Ishikawa (cell line): ENCODE measurements around the gene C11orf68.

Experiments used
- CEBPB ChIP-seq: IDR thresholded peaks from 2 replicates; pipeline ENCODE4 v1.6.1; 2012
- CREB1 ChIP-seq: IDR thresholded peaks from 2 replicates; pipeline ENCODE4 v1.6.1; 2012; ENCODE audit warnings: low read depth
- EGR1 ChIP-seq: IDR thresholded peaks from 2 replicates; pipeline ENCODE4 v1.6.1; 2012
- EP300 ChIP-seq: IDR thresholded peaks from 2 replicates; pipeline ENCODE4 v1.6.1; 2012; ENCODE audit warnings: borderline replicate concordance
- FOXM1 ChIP-seq: IDR thresholded peaks from 2 replicates; pipeline ENCODE4 v1.6.1; 2012; ENCODE audit warnings: low read depth, borderline replicate concordance
- MAX ChIP-seq: IDR thresholded peaks from 2 replicates; pipeline ENCODE4 v1.6.1; 2012
- NFIC ChIP-seq: IDR thresholded peaks from 2 replicates; pipeline ENCODE4 v1.6.1; 2012
- RAD21 ChIP-seq: IDR thresholded peaks from 2 replicates; pipeline ENCODE4 v1.6.1; 2012; ENCODE audit warnings: low read depth
- REST ChIP-seq: IDR thresholded peaks from 2 replicates; pipeline ENCODE4 v1.6.1; 2012; ENCODE audit warnings: low read depth, mild to moderate bottlenecking
- TAF1 ChIP-seq: IDR thresholded peaks from 2 replicates; pipeline ENCODE4 v1.6.1; 2012; ENCODE audit warnings: low read depth, mild to moderate bottlenecking
- TCF12 ChIP-seq: IDR thresholded peaks from 2 replicates; pipeline ENCODE4 v1.6.1; 2012; ENCODE audit warnings: low read depth
- TEAD4 ChIP-seq: IDR thresholded peaks from 2 replicates; pipeline ENCODE4 v1.6.1; 2012
- USF1 ChIP-seq: IDR thresholded peaks from 2 replicates; pipeline ENCODE4 v1.6.1; 2012
- YY1 ChIP-seq: IDR thresholded peaks from 2 replicates; pipeline ENCODE4 v1.6.1; 2012; ENCODE audit warnings: low read depth
- ZBTB7A ChIP-seq: IDR thresholded peaks from 2 replicates; pipeline ENCODE4 v1.6.1; 2012; ENCODE audit warnings: low read depth

Gene C11orf68

GRCh38 chr11:65911682-65912568, 6.9 kb downstream of the C11orf68 start:
- TF ChIP-seq EGR1 = no peak
- peak; percentile 53; the same call in 1 of the 2 replicates for TF ChIP-seq MAX
- TF ChIP-seq TCF12 = no peak
- 0 out of 2 replicates have a peak, but pooled peaks have one; percentile 37 for TF ChIP-seq REST
- no peak for TF ChIP-seq TEAD4
- no peak for TF ChIP-seq FOXM1
- TF ChIP-seq EP300 = no peak
- TF ChIP-seq TAF1 = no peak
- no peak for TF ChIP-seq YY1
- 0 out of 2 replicates have a peak, but pooled peaks have one; percentile 15 for TF ChIP-seq NFIC
- no peak for TF ChIP-seq USF1
- TF ChIP-seq ZBTB7A = no peak
- TF ChIP-seq CEBPB = no peak
- no peak for TF ChIP-seq CREB1
- peak; percentile 62 for TF ChIP-seq RAD21

- TF ChIP-seq EP300 (no peak), TEAD4 (no peak), MAX (no peak), NFIC (no peak), CEBPB (no peak), TAF1 (no peak), ZBTB7A (no peak), EGR1 (no peak), YY1 (no peak), RAD21 (no peak)
Measured at GRCh38 chr11:65907878-65908277, 11.0 kb downstream of the C11orf68 start.

GRCh38 chr11:65906602-65907001, 12.3 kb downstream of the C11orf68 start:
- TF ChIP-seq TCF12 (no peak), USF1 (no peak), RAD21 (no peak), REST (no peak), EGR1 (no peak), TEAD4 (no peak), NFIC (no peak)

- TF ChIP-seq CEBPB = no peak
- no peak for TF ChIP-seq MAX
- TF ChIP-seq REST = no peak
- no peak for TF ChIP-seq EGR1
- TF ChIP-seq TCF12 = no peak
- TF ChIP-seq CREB1 = no peak
- no peak for TF ChIP-seq USF1
- no peak for TF ChIP-seq YY1
Measured at GRCh38 chr11:65903715-65904114, 15.1 kb downstream of the C11orf68 start.
